Gastroesophageal sphincter (tissue), 4 donors: ENCODE measurements around the gene CSNK1G1. TPM values are rescaled to one million over a fixed set of nuclear protein-coding genes. Genes with fewer than 3 reads are reported as not detected.

Experiments
- ATAC-seq: fragments of 150-250 bp; one replicate; pipeline ENCODE4 v1.9.1; 2016; ENCODE audit warnings: mild to moderate bottlenecking, moderate library complexity
- H3K27ac ChIP-seq, 4 donors: fragments of 200-600 bp; sonication (generic) in 3 of 4; 1 replicate in 3 of 4; 2 replicates in 1 of 4; pipeline ENCODE4 v1.5.1; 2016 to 2019
- H3K27me3 ChIP-seq: fragments of 200-600 bp; sonication (generic); one replicate; pipeline ENCODE4 v1.5.1; 2019
- H3K36me3 ChIP-seq, 2 donors: fragments of 200-600 bp; sonication (generic); one replicate each; pipeline ENCODE4 v1.5.1; 2019; ENCODE audit warnings: control low read depth in 1 of 2
- H3K4me1 ChIP-seq, 3 donors: fragments of 200-600 bp; sonication (generic); 1 replicate in 2 of 3; 2 replicates in 1 of 3; pipeline ENCODE4 v1.5.1; 2016 to 2019; ENCODE audit warnings: control low read depth in 2 of 3
- H3K4me3 ChIP-seq, 2 donors: fragments of 200-600 bp; sonication (generic); one replicate each; pipeline ENCODE4 v1.5.1; 2019; ENCODE audit warnings: mild to moderate bottlenecking in 1 of 2, moderate library complexity in 1 of 2
- H3K9me3 ChIP-seq, 3 donors: fragments of 200-600 bp; sonication (generic); one replicate each; pipeline ENCODE4 v1.5.1; 2017 to 2019; ENCODE audit warnings: control low read depth in 2 of 3
- CTCF ChIP-seq, 4 experiments: fragments of 200-600 bp in 2 of 4; fragments of 450-650 bp in 2 of 4; sonication (generic) in 1 of 4; IDR thresholded peaks; one replicate each; pipeline ENCODE4 v1.5.1; 2017 to 2019; ENCODE audit warnings: antibody characterized with exemption in 4 of 4, mild to moderate bottlenecking in 2 of 4, moderate library complexity in 2 of 4
- EP300 ChIP-seq: sonication (generic); formaldehyde crosslinking; IDR thresholded peaks from one replicate; pipeline ENCODE4 v1.6.1; 2017; ENCODE audit warnings: antibody characterized with exemption, mild to moderate bottlenecking
- POLR2A ChIP-seq, 2 donors: fragments of 450-650 bp; IDR thresholded peaks; one replicate each; pipeline ENCODE4 v1.6.1; 2017; ENCODE audit warnings: antibody characterized with exemption in 2 of 2, mild to moderate bottlenecking in 2 of 2, moderate library complexity in 1 of 2
- POLR2AphosphoS5 ChIP-seq: sonication (generic); formaldehyde crosslinking; IDR thresholded peaks from one replicate; pipeline ENCODE4 v1.6.1; 2017; ENCODE audit warnings: antibody characterized with exemption
- WGBS, 2 donors: methylation state at CpG; one replicate each; pipeline ENCODE4 v1.1.5; 2018; ENCODE audit warnings: low coverage in 1 of 2; 5-methylcytosine and 5-hydroxymethylcytosine counted together
- total RNA-seq, 4 donors: library from RNA; depleted of rRNA; stranded (reverse); fragments of >200 nt; gene quantifications; one replicate each; pipeline ENCODE4 v1.1.0, GENCODE V29; 2016

Gene CSNK1G1
- total RNA-seq, 4 donors from 2014 or later: 9.2 to 67.0 (median 11.9) TPM

- H3K27ac ChIP-seq: no peak overlapping the region
- H3K4me1 ChIP-seq: peaks cover 0 to 24% (median 7%) of the 10 kb centered on the region in 3 donors
- no peak for ATAC-seq
- H3K4me3 ChIP-seq: peak overlapping the region in 1 of 2 donors; percentile 64
- H3K9me3 ChIP-seq: no peaks in the 10 kb centered on the region
- WGBS, 2 donors: 90 to 92% methylated on average over 5 of the region's 5 CpGs
- TF ChIP-seq EP300: no peak
- no peak for TF ChIP-seq CTCF (IDR thresholded peaks at IDR 0.05)
- no peak for TF ChIP-seq POLR2A (IDR thresholded peaks at IDR 0.05)
- no peak for TF ChIP-seq POLR2AphosphoS5
- peaks cover 0 to 27% of the 10 kb centered on the region in 2 donors for H3K36me3 ChIP-seq
- H3K27me3 ChIP-seq: no peaks in the 10 kb centered on the region
Observed at GRCh38 chr15:64389036-64389435, 33.1 kb upstream of the CSNK1G1 start.

GRCh38 chr15:64387562-64388168 lies 31.7 kb upstream of the CSNK1G1 start, which contains the start of gene TRIP4:
TRIP4 (plus strand) TSS chr15:64387836; CDS start chr15:64387864, 28 bp downstream.
- Histone ChIP-seq H3K36me3 (peaks cover 0 to 15% of the 10 kb centered on the region in 2 donors), H3K9me3 (no peaks in the 10 kb centered on the region), H3K27me3 (no peaks in the 10 kb centered on the region), H3K4me3 (peak within 1 kb of the TSS; percentile 40 to 64), H3K27ac (peak within 1 kb of the TSS; percentile 29 to 84 (median 74)), H3K4me1 (peaks cover 0 to 24% (median 7%) of the 10 kb centered on the region in 3 donors)
- peak; percentile 100 for ATAC-seq
- WGBS, 2 donors: 0 to 2% methylated on average over 27 to 32 of the region's 35 CpGs
- TF ChIP-seq POLR2AphosphoS5: peak; percentile 84
- peak in 1 of 4 experiments; percentile 29 for TF ChIP-seq CTCF (IDR thresholded peaks at IDR 0.05)
- peak; percentile 46 to 60 for TF ChIP-seq POLR2A (IDR thresholded peaks at IDR 0.05)
- no peak for TF ChIP-seq EP300

GRCh38 chr15:64386291-64386690 lies 30.3 kb upstream of the CSNK1G1 start:
- ATAC-seq: no peak
- Histone ChIP-seq H3K27ac (no peak overlapping the region), H3K4me3 (no peak overlapping the region), H3K27me3 (no peaks in the 10 kb centered on the region), H3K4me1 (peaks cover 0 to 29% (median 7%) of the 10 kb centered on the region in 3 donors), H3K9me3 (no peaks in the 10 kb centered on the region), H3K36me3 (peaks cover 0 to 11% of the 10 kb centered on the region in 2 donors)
- TF ChIP-seq POLR2AphosphoS5 (no peak), CTCF (IDR thresholded peaks at IDR 0.05) (no peak), EP300 (no peak)
- WGBS, 2 donors: 64% methylated on average over 1 of the region's 7 CpGs; no CpG with 5 or more reads in 1 of the 2 donors

- H3K36me3 ChIP-seq: no peaks in the 10 kb centered on the region
- WGBS, 2 donors: 88% methylated on average over 2 of the region's 2 CpGs
Observed at GRCh38 chr15:64383760-64384159, 27.8 kb upstream of the CSNK1G1 start.

More at GRCh38 chr15:64383760-64384159, 27.8 kb upstream of the CSNK1G1 start:
- Histone ChIP-seq H3K27me3 (no peaks in the 10 kb centered on the region), H3K4me1 (peaks cover 0 to 31% (median 8%) of the 10 kb centered on the region in 3 donors), H3K9me3 (no peaks in the 10 kb centered on the region), H3K4me3 (no peak overlapping the region), H3K27ac (no peak overlapping the region)
- TF ChIP-seq CTCF (IDR thresholded peaks at IDR 0.05): no peak
- TF ChIP-seq POLR2AphosphoS5: no peak
- no peak for TF ChIP-seq EP300
- TF ChIP-seq POLR2A (IDR thresholded peaks at IDR 0.05): no peak
- ATAC-seq: no peak
